H1 (cell line): ENCODE results near the gene TAF13. TPM values are rescaled to one million over a fixed set of nuclear protein-coding genes. Genes with fewer than 3 reads are reported as not detected.

ENCODE experiments used
- CTCF ChIA-PET: fragments of 300-600 bp; sonication (Branson Sonifier 250); formaldehyde crosslinking; loops from one replicate; lab custom pipeline; 2021; ENCODE audit not compliant: partially characterized antibody; lab: Charles Lee
- POLR2A ChIA-PET: fragments of 300-600 bp; sonication (Branson Sonifier 250); formaldehyde crosslinking; loops from one replicate; lab custom pipeline; 2021; ENCODE audit warnings: inconsistent platforms; ENCODE audit not compliant: partially characterized antibody; lab: Charles Lee
- DNase-seq, 2 experiments: peaks; one replicate each; pipeline versions ENCODE4 v3.0.0 to v3.0.0-alpha.2; 2010 to 2022; ENCODE audit warnings: low spot score in 2 of 2, low read depth in 1 of 2, mixed read lengths in 1 of 2
- FAIRE-seq: peaks from 2 replicates; lab custom pipeline; 2011; peaks lifted over from hg19 to GRCh38; lab: Jason Lieb, UNC
- H2AFZ ChIP-seq: 2 replicates; pipeline ENCODE4 v1.8.1; 2012; ENCODE audit warnings: low read length, inconsistent platforms
- H2AK5ac ChIP-seq: 2 replicates; pipeline ENCODE4 v1.6.1; 2013; ENCODE audit warnings: low read depth, low read length
- H2BK120ac ChIP-seq: replicated peaks from 2 replicates; pipeline ENCODE3; 2013; ENCODE audit warnings: low read depth, low read length, inconsistent platforms
- H2BK12ac ChIP-seq: 2 replicates; pipeline ENCODE4 v1.6.1; 2013; ENCODE audit warnings: low read depth, low read length
- H2BK15ac ChIP-seq: 2 replicates; pipeline ENCODE4 v1.6.1; 2013; ENCODE audit warnings: low read length
- H2BK20ac ChIP-seq: 2 replicates; pipeline ENCODE4 v1.6.1; 2013; ENCODE audit warnings: low read length
- H2BK5ac ChIP-seq: 2 replicates; pipeline ENCODE4 v1.6.1; 2013; ENCODE audit warnings: low read depth, low read length
- H3K14ac ChIP-seq: 2 replicates; pipeline ENCODE4 v1.6.1; 2013; ENCODE audit warnings: inconsistent platforms; ENCODE audit not compliant: insufficient read length
- H3K18ac ChIP-seq: 2 replicates; pipeline ENCODE4 v1.6.1; 2013; ENCODE audit warnings: low read length; ENCODE audit errors: extremely low read depth
- H3K23ac ChIP-seq: 2 replicates; pipeline ENCODE4 v1.6.1; 2013; ENCODE audit warnings: inconsistent platforms; ENCODE audit not compliant: insufficient read length
- H3K23me2 ChIP-seq: 2 replicates; pipeline ENCODE4 v1.6.1; 2013; ENCODE audit warnings: low read depth, low read length
- H3K27ac ChIP-seq: 2 replicates; pipeline ENCODE4 v1.6.1; 2011; ENCODE audit warnings: low read depth, low read length, inconsistent platforms
- H3K27me3 ChIP-seq, 4 experiments: replicated peaks in 1 of 4; 1 replicate in 1 of 4; 2 replicates in 3 of 4; pipeline versions ENCODE4 v1.6.1 to v1.8.1; 2011 to 2013; ENCODE audit warnings: low read length in 3 of 4, mild to moderate bottlenecking in 3 of 4, inconsistent platforms in 2 of 4, mixed read lengths in 2 of 4, moderate library complexity in 1 of 4; ENCODE audit not compliant: control insufficient read depth in 3 of 4, insufficient read depth in 3 of 4; ENCODE audit errors: extremely low read depth in 1 of 4
- H3K36me3 ChIP-seq, 4 experiments: 2 replicates each; pipeline versions ENCODE4 v1.6.1 to v1.8.1; 2011 to 2013; ENCODE audit warnings: mild to moderate bottlenecking in 4 of 4, low read length in 3 of 4, moderate library complexity in 2 of 4, control low read depth in 1 of 4, inconsistent platforms in 1 of 4; ENCODE audit not compliant: insufficient read depth in 4 of 4, control insufficient read depth in 2 of 4
- H3K4ac ChIP-seq: replicated peaks from 2 replicates; pipeline ENCODE3; 2013; ENCODE audit warnings: low read length, low read depth, mixed read lengths, inconsistent platforms; ENCODE audit not compliant: insufficient read length
- H3K4me1 ChIP-seq, 4 experiments: replicated peaks in 1 of 4; 1 replicate in 1 of 4; 2 replicates in 3 of 4; pipeline versions ENCODE4 v1.6.1 to v1.8.1; 2011 to 2013; ENCODE audit warnings: low read length in 3 of 4, inconsistent platforms in 2 of 4, mixed read lengths in 1 of 4; ENCODE audit not compliant: insufficient read depth in 4 of 4, control insufficient read depth in 3 of 4
- H3K4me2 ChIP-seq, 2 experiments: 2 replicates each; pipeline versions ENCODE4 v1.6.1 to v1.8.1; 2011 to 2013; ENCODE audit warnings: low read depth in 2 of 2, low read length in 2 of 2, control low read depth in 1 of 2, inconsistent platforms in 1 of 2, mild to moderate bottlenecking in 1 of 2; ENCODE audit not compliant: insufficient read depth in 1 of 2
- H3K4me3 ChIP-seq, 4 experiments: fragments of 200-600, 300-600 bp in 1 of 4; sonication (generic), shearing (Covaris generic), sonication (Bioruptor Twin) in 1 of 4; 2 replicates each; pipeline versions ENCODE4 v1.5.1 to v1.8.1; 2011 to 2016; ENCODE audit warnings: low read length in 4 of 4, low read depth in 3 of 4, control low read depth in 2 of 4, inconsistent platforms in 2 of 4, mild to moderate bottlenecking in 2 of 4, mixed read lengths in 1 of 4, moderate library complexity in 1 of 4; ENCODE audit not compliant: insufficient read depth in 2 of 4; ENCODE audit errors: extremely low read depth in 1 of 4
- H3K56ac ChIP-seq: replicated peaks from 2 replicates; pipeline ENCODE3; 2013; ENCODE audit warnings: low read depth, mild to moderate bottlenecking, mixed read lengths, low read length, inconsistent platforms; ENCODE audit not compliant: insufficient read length
- H3K79me1 ChIP-seq: 2 replicates; pipeline ENCODE4 v1.6.1; 2013; ENCODE audit warnings: low read depth, low read length, control low read depth
- H3K79me2 ChIP-seq, 2 experiments: 2 replicates each; pipeline versions ENCODE4 v1.6.1 to v1.8.1; 2012 to 2013; ENCODE audit warnings: low read length in 2 of 2, mild to moderate bottlenecking in 2 of 2, inconsistent platforms in 1 of 2; ENCODE audit not compliant: insufficient read depth in 2 of 2, control insufficient read depth in 1 of 2
- H3K9ac ChIP-seq, 4 experiments: replicated peaks in 1 of 4; 1 replicate in 1 of 4; 2 replicates in 3 of 4; pipeline versions ENCODE4 v1.6.1 to v1.8.1; 2011 to 2013; ENCODE audit warnings: low read depth in 3 of 4, low read length in 3 of 4, control low read depth in 2 of 4, mild to moderate bottlenecking in 2 of 4, moderate library complexity in 2 of 4, inconsistent platforms in 1 of 4; ENCODE audit errors: extremely low read depth in 1 of 4
- H3K9me3 ChIP-seq, 2 experiments: 2 replicates each; pipeline versions ENCODE4 v1.6.1 to v1.8.1; 2012 to 2013; ENCODE audit warnings: mild to moderate bottlenecking in 2 of 2, moderate library complexity in 2 of 2, control low read depth in 1 of 2, inconsistent platforms in 1 of 2, low read depth in 1 of 2, low read length in 1 of 2, mixed read lengths in 1 of 2; ENCODE audit not compliant: insufficient read depth in 2 of 2
- H4K20me1 ChIP-seq, 2 experiments: replicated peaks in 1 of 2; 2 replicates each; pipeline versions ENCODE3 to v1.8.1; 2011 to 2013; ENCODE audit warnings: inconsistent platforms in 2 of 2, low read length in 2 of 2, mild to moderate bottlenecking in 1 of 2; ENCODE audit not compliant: insufficient read depth in 2 of 2, control insufficient read depth in 1 of 2
- H4K5ac ChIP-seq: 2 replicates; pipeline ENCODE4 v1.6.1; 2013; ENCODE audit warnings: low read length, low read depth, mixed read lengths, inconsistent platforms; ENCODE audit not compliant: insufficient read length
- H4K8ac ChIP-seq: 2 replicates; pipeline ENCODE4 v1.8.0; 2013; ENCODE audit warnings: mild to moderate bottlenecking, moderate library complexity, low read length, inconsistent platforms; ENCODE audit not compliant: insufficient read depth; ENCODE audit errors: extremely low read depth
- H4K91ac ChIP-seq: replicated peaks from 2 replicates; pipeline ENCODE3; 2013; ENCODE audit warnings: low read length, mixed read lengths, inconsistent platforms; ENCODE audit not compliant: insufficient read length
- BACH1 ChIP-seq: IDR thresholded peaks from 2 replicates; pipeline ENCODE4 v1.6.1; 2012; ENCODE audit warnings: low read length, improper control_type of control experiment
- BRCA1 ChIP-seq: IDR thresholded peaks from 2 replicates; pipeline ENCODE4 v1.6.1; 2012; ENCODE audit warnings: low read depth, low read length, improper control_type of control experiment
- CHD2 ChIP-seq: IDR thresholded peaks from 2 replicates; pipeline ENCODE4 v1.6.1; 2012; ENCODE audit warnings: low read length, improper control_type of control experiment
- EP300 ChIP-seq, 2 experiments: IDR thresholded peaks; 1 replicate in 1 of 2; 2 replicates in 1 of 2; pipeline ENCODE4 v1.6.1; 2011 to 2012; ENCODE audit warnings: low read depth in 2 of 2, low read length in 2 of 2, mild to moderate bottlenecking in 2 of 2, borderline replicate concordance in 1 of 2, inconsistent platforms in 1 of 2, moderate library complexity in 1 of 2
- HDAC2 ChIP-seq, 2 experiments: fragments of 300-600 bp in 1 of 2; sonication (generic) in 1 of 2; IDR thresholded peaks; 2 replicates each; pipeline ENCODE4 v1.6.1; 2011 to 2012; ENCODE audit warnings: low read depth in 2 of 2, low read length in 2 of 2, mild to moderate bottlenecking in 2 of 2, moderate library complexity in 2 of 2, borderline replicate concordance in 1 of 2, inconsistent platforms in 1 of 2
- HDAC6 ChIP-seq: IDR thresholded peaks from one replicate; pipeline ENCODE4 v1.7.1; 2012; ENCODE audit warnings: low read depth, mild to moderate bottlenecking, inconsistent platforms, low read length, moderate library complexity
- JUN ChIP-seq: IDR thresholded peaks from 2 replicates; pipeline ENCODE4 v1.6.1; 2011; ENCODE audit warnings: low read depth, mild to moderate bottlenecking, improper control_type of control experiment, low read length
- JUND ChIP-seq: IDR thresholded peaks from 2 replicates; pipeline ENCODE4 v1.6.1; 2011; ENCODE audit warnings: mild to moderate bottlenecking, improper control_type of control experiment, low read length
- POU5F1 ChIP-seq: IDR thresholded peaks from 2 replicates; pipeline ENCODE4 v1.6.1; 2011; ENCODE audit warnings: low read depth, mild to moderate bottlenecking, low read length, moderate library complexity
- RXRA ChIP-seq: IDR thresholded peaks from 2 replicates; pipeline ENCODE4 v1.6.1; 2011; ENCODE audit warnings: low read depth, mild to moderate bottlenecking, low read length, moderate library complexity; ENCODE audit not compliant: insufficient read depth
- SIRT6 ChIP-seq: IDR thresholded peaks from one replicate; pipeline ENCODE4 v1.7.1; 2012; ENCODE audit warnings: low read length, inconsistent platforms
- TAF1 ChIP-seq: IDR thresholded peaks from 2 replicates; pipeline ENCODE4 v1.6.1; 2011; ENCODE audit warnings: mild to moderate bottlenecking, low read depth, low read length
- TCF12 ChIP-seq: IDR thresholded peaks from 2 replicates; pipeline ENCODE4 v1.6.1; 2011; ENCODE audit warnings: low read depth, mild to moderate bottlenecking, low read length
- TEAD4 ChIP-seq: IDR thresholded peaks from 2 replicates; pipeline ENCODE4 v1.6.1; 2012; ENCODE audit warnings: low read depth, low read length, inconsistent platforms, mixed read lengths
- WGBS, 2 experiments: shearing (Covaris generic) in 1 of 2; methylation state at CpG; one replicate each; pipeline versions ENCODE4 v1.1.6 to v1.1.7; 2013 to 2015; ENCODE audit warnings: low lambda C conversion rate in 2 of 2, mixed read lengths in 2 of 2, inconsistent platforms in 1 of 2, low coverage in 1 of 2, missing lambda C conversion rate in 1 of 2; ENCODE audit not compliant: insufficient replicate concordance in 2 of 2, insufficient coverage in 1 of 2, insufficient read length in 1 of 2; ENCODE audit errors: extremely low coverage in 1 of 2, missing lambda C conversion rate in 1 of 2; 5-methylcytosine and 5-hydroxymethylcytosine counted together
- polyA plus RNA-seq, 7 experiments: library from polyadenylated mRNA; depleted of rRNA in 3 of 7; stranded (reverse) in 5 of 7; unstranded in 2 of 7; fragments of >200 nt in 5 of 7; fragments of 200-250 nt in 2 of 7; gene quantifications; 1 replicate in 5 of 7; 2 replicates in 1 of 7; 4 replicates in 1 of 7; pipeline versions ENCODE4 v1.2.1 to v1.2.3, GENCODE V29; 2011 to 2013; ENCODE audit warnings: missing spikeins in 2 of 7, mixed read lengths in 2 of 7
- total RNA-seq: library from RNA; stranded (reverse); fragmentation: NEBNext Ultra II Directional; extraction: Animal tissue kit (Norgen Biotek cat#: 25700); gene quantifications from 2 replicates; pipeline ENCODE4 v1.2.1, GENCODE V29; 2021
- TF ChIP-seq, protein P1 (sequence below): IDR thresholded peaks from 2 replicates; pipeline ENCODE4 v1.6.1; 2012; ENCODE audit warnings: inconsistent platforms

Gene TAF13
- total and polyA plus RNA-seq, 2 of the 8 experiments (the other 6 are each of a cell fraction or from before 2014, with no cell fraction given), result 13.1 to 41.7 TPM

DNA sequence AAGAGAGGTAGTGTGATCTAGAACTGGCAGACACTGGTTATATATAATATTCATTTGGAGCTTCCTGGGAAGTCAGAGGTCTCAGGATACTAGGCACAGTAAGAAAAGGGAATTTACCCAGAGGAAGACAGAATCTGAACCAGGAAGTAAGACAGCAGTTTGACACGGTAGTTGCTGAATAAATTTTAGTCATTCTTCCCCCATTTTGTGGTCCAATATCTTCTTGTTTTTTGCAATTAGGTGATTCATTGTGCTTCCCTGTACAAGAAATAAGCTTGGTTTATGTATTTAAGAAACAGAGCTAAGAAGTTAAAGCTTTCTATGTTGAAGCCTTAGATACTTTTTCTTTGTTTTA is 16.0 kb upstream of the TAF13 start:
- Histone ChIP-seq H2AFZ (no peak overlapping the region), H2BK15ac (no peak overlapping the region), H3K56ac (no peak overlapping the region), H3K79me1 (no peaks in the 10 kb centered on the region), H3K36me3 (peaks cover 0 to 7% (median 2%) of the 10 kb centered on the region in 4 experiments; a peak in 3 of 8 replicates), H4K5ac (no peak overlapping the region), H3K23ac (no peak overlapping the region), H4K20me1 (peaks cover 0 to 2% of the 10 kb centered on the region in 2 experiments), H3K4ac (no peak overlapping the region), H2BK20ac (no peak overlapping the region), H3K23me2 (no peaks in the 10 kb centered on the region), H4K8ac (no peak overlapping the region), H2BK5ac (no peak overlapping the region), H3K4me1 (peaks cover 0 to 5% (median 0%) of the 10 kb centered on the region in 4 experiments; a peak in 2 of 7 replicates), H2BK120ac (no peak overlapping the region), H2AK5ac (no peak overlapping the region), H3K14ac (no peak overlapping the region), H3K4me3 (peak overlapping the region; percentile 63 to 87 (median 76); a peak in 5 of 8 replicates), H4K91ac (no peak overlapping the region), H3K27me3 (no peaks in the 10 kb centered on the region), H3K4me2 (peak overlapping the region; percentile 55 to 74), H2BK12ac (no peak overlapping the region), H3K9me3 (no peaks in the 10 kb centered on the region), H3K79me2 (peaks cover 0 to 16% of the 10 kb centered on the region in 2 experiments; a peak in 3 of 4 replicates), H3K9ac (peak overlapping the region in 2 of 4 experiments; percentile 40 to 69; a peak in 3 of 7 replicates), H3K18ac (no peak overlapping the region), H3K27ac (no peak overlapping the region)
- ChIA-PET POLR2A (interaction anchor here (0.7 to 11.9 kb wide), 4 partner anchors 9 to 31 kb away, joined by 4 to 99 read pairs (median 6); no protein-coding TSS in a partner anchor), CTCF (interaction anchor here (0.6 to 3.6 kb wide), 6 partner anchors 7 to 941 kb away, joined by 3 to 20 read pairs (median 3); a partner anchor contains a TSS)
- WGBS, 2 experiments, result 35% methylated on average over 1 of the region's 1 CpG; no CpG with 5 or more reads in 1 of the 2 experiments
- no peak for FAIRE-seq
- DNase-seq, result no peak
- TF ChIP-seq BRCA1 (no peak), JUN (no peak), HDAC2 (IDR thresholded peaks at IDR 0.05; ENCODE audit: borderline replicate concordance in 1 of 2, low read depth in 2 of 2, low read length in 2 of 2) (no peak), JUND (no peak), EP300 (IDR thresholded peaks at IDR 0.05; ENCODE audit: borderline replicate concordance in 1 of 2, low read depth in 2 of 2, low read length in 2 of 2) (no peak), SIRT6 (no peak), TEAD4 (no peak), POU5F1 (no peak), TCF12 (no peak), RXRA (no peak), CHD2 (no peak), TAF1 (no peak), HDAC6 (no peak), BACH1 (no peak)
- TF ChIP-seq, protein P1, sequence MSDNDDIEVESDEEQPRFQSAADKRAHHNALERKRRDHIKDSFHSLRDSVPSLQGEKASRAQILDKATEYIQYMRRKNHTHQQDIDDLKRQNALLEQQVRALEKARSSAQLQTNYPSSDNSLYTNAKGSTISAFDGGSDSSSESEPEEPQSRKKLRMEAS, result no peak
